ENCODE measurements around the gene SEC14L3.

The SEC14L3 gene

GRCh38 chr22:30485362-30485988 lies 13.7 kb upstream of the SEC14L3 start (continued):
- TF ChIP-seq, protein P1, sequence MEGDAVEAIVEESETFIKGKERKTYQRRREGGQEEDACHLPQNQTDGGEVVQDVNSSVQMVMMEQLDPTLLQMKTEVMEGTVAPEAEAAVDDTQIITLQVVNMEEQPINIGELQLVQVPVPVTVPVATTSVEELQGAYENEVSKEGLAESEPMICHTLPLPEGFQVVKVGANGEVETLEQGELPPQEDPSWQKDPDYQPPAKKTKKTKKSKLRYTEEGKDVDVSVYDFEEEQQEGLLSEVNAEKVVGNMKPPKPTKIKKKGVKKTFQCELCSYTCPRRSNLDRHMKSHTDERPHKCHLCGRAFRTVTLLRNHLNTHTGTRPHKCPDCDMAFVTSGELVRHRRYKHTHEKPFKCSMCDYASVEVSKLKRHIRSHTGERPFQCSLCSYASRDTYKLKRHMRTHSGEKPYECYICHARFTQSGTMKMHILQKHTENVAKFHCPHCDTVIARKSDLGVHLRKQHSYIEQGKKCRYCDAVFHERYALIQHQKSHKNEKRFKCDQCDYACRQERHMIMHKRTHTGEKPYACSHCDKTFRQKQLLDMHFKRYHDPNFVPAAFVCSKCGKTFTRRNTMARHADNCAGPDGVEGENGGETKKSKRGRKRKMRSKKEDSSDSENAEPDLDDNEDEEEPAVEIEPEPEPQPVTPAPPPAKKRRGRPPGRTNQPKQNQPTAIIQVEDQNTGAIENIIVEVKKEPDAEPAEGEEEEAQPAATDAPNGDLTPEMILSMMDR (tag by site-specific recombination; IDR thresholded peaks at IDR 0.05): peak; percentile 89
- TF ChIP-seq ZFP3 (tag by site-specific recombination; IDR thresholded peaks at IDR 0.05; ENCODE audit: low read depth): no peak
- TF ChIP-seq ZNF776 (tag by site-specific recombination; IDR thresholded peaks at IDR 0.05; ENCODE audit: borderline replicate concordance): no peak
- TF ChIP-seq ZNF768 (tag by site-specific recombination; IDR thresholded peaks at IDR 0.05): no peak
- TF ChIP-seq ZNF292 (tag by site-specific recombination; IDR thresholded peaks at IDR 0.05; ENCODE audit: borderline replicate concordance, low read depth): no peak
- no peak for TF ChIP-seq ZNF645 (tag by site-specific recombination; IDR thresholded peaks at IDR 0.05)
- TF ChIP-seq, protein P2, sequence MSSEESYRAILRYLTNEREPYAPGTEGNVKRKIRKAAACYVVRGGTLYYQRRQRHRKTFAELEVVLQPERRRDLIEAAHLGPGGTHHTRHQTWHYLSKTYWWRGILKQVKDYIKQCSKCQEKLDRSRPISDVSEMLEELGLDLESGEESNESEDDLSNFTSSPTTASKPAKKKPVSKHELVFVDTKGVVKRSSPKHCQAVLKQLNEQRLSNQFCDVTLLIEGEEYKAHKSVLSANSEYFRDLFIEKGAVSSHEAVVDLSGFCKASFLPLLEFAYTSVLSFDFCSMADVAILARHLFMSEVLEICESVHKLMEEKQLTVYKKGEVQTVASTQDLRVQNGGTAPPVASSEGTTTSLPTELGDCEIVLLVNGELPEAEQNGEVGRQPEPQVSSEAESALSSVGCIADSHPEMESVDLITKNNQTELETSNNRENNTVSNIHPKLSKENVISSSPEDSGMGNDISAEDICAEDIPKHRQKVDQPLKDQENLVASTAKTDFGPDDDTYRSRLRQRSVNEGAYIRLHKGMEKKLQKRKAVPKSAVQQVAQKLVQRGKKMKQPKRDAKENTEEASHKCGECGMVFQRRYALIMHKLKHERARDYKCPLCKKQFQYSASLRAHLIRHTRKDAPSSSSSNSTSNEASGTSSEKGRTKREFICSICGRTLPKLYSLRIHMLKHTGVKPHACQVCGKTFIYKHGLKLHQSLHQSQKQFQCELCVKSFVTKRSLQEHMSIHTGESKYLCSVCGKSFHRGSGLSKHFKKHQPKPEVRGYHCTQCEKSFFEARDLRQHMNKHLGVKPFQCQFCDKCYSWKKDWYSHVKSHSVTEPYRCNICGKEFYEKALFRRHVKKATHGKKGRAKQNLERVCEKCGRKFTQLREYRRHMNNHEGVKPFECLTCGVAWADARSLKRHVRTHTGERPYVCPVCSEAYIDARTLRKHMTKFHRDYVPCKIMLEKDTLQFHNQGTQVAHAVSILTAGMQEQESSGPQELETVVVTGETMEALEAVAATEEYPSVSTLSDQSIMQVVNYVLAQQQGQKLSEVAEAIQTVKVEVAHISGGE (tag by site-specific recombination; conservative IDR thresholded peaks at IDR 0.05; ENCODE audit: low read depth): no peak
- TF ChIP-seq ZNF24 (tag by site-specific recombination; IDR thresholded peaks at IDR 0.05): no peak
- TF ChIP-seq ZNF654 (tag by site-specific recombination; IDR thresholded peaks at IDR 0.05; ENCODE audit: low read depth): peak; percentile 66
- no peak for TF ChIP-seq ZSCAN4 (tag by site-specific recombination; IDR thresholded peaks at IDR 0.05)
- TF ChIP-seq MEIS1 (CRISPR knock-in tag; IDR thresholded peaks at IDR 0.05; ENCODE audit: borderline replicate concordance): no peak
- TF ChIP-seq ZNF837 (tag by site-specific recombination; IDR thresholded peaks at IDR 0.05): no peak
- TF ChIP-seq ZNF791 (tag by site-specific recombination; IDR thresholded peaks at IDR 0.05): no peak
- peak; percentile 23; the same call in 1 of the 2 replicates for TF ChIP-seq ZIC2 (tag by site-specific recombination; IDR thresholded peaks at IDR 0.05)
- no peak for TF ChIP-seq ZNF510 (tag by site-specific recombination; IDR thresholded peaks at IDR 0.05; ENCODE audit: insufficient replicate concordance)
- peak; percentile 32; the same call in 1 of the 2 replicates for TF ChIP-seq KLF8 (tag by site-specific recombination; IDR thresholded peaks at IDR 0.05)
- TF ChIP-seq ZSCAN23 (tag by site-specific recombination; IDR thresholded peaks at IDR 0.05): no peak
- TF ChIP-seq ZNF707 (tag by site-specific recombination; IDR thresholded peaks at IDR 0.05): no peak
- no peak for TF ChIP-seq ZNF335 (tag by site-specific recombination; conservative IDR thresholded peaks at IDR 0.05)
- no peak for TF ChIP-seq BCL11A (tag by site-specific recombination; IDR thresholded peaks at IDR 0.05; ENCODE audit: low read depth)
- peak; percentile 80; the same call in 1 of the 2 replicates for TF ChIP-seq ZNF2 (tag by site-specific recombination; IDR thresholded peaks at IDR 0.05)
- TF ChIP-seq SP7 (tag by site-specific recombination; IDR thresholded peaks at IDR 0.05): peak; percentile 21; the same call in 1 of the 2 replicates
- no peak for TF ChIP-seq ZNF639 (tag by site-specific recombination; IDR thresholded peaks at IDR 0.05)
